Measurements from ENCODE around the gene FOLR1. TPM values are rescaled to one million over a fixed set of nuclear protein-coding genes. Genes with fewer than 3 reads are reported as not detected.
A peak's percentile ranks its signal among the peaks of the same experiment; 100 is the strongest.

Gene FOLR1
- total and polyA plus RNA-seq, 9 of the 15 experiments (the other 6 are each of a cell fraction or from before 2014, with no cell fraction given): 0.22 to 2.3 (median 1.0) TPM

- TF ChIP-seq REST (IDR thresholded peaks at IDR 0.05; ENCODE audit: borderline replicate concordance): no peak
- TF ChIP-seq REST (CRISPR knock-in tag; IDR thresholded peaks at IDR 0.05; ENCODE audit: low read depth): no peak
- no peak for TF ChIP-seq C11orf30 (IDR thresholded peaks at IDR 0.05; ENCODE audit: low read depth)
- TF ChIP-seq MEF2A (IDR thresholded peaks at IDR 0.05; ENCODE audit: control insufficient read depth, low read depth, low read length): no peak
- TF ChIP-seq RBM15 (IDR thresholded peaks at IDR 0.05; ENCODE audit: insufficient read depth, low read length): no peak
- no peak for TF ChIP-seq PATZ1 (CRISPR knock-in tag; IDR thresholded peaks at IDR 0.05; ENCODE audit: borderline replicate concordance)
- no peak for TF ChIP-seq HBP1 (CRISPR knock-in tag; IDR thresholded peaks at IDR 0.05)
- TF ChIP-seq PYGO2 (tag; IDR thresholded peaks at IDR 0.05): no peak
- peak; percentile 27 for TF ChIP-seq ZFX (CRISPR knock-in tag; IDR thresholded peaks at IDR 0.05)
- no peak for TF ChIP-seq BRD4 (IDR thresholded peaks at IDR 0.05)
- TF ChIP-seq PBX2 (CRISPR knock-in tag; IDR thresholded peaks at IDR 0.05; ENCODE audit: low read depth): no peak
- no peak for TF ChIP-seq PBX2 (tag; conservative IDR thresholded peaks at IDR 0.05; ENCODE audit: low read depth)
Observed at GRCh38 chr11:72222106-72222891, 30.4 kb downstream of the FOLR1 start (continued).

Measured in K562 (cell line).